ENCODE measurements around the gene PDE4B. TPM values are rescaled to one million over a fixed set of nuclear protein-coding genes. Genes with fewer than 3 reads are reported as not detected.

The PDE4B gene
- total and polyA plus RNA-seq, 2 donors from 2014 or later, result 2.0 to 8.7 TPM

DNA sequence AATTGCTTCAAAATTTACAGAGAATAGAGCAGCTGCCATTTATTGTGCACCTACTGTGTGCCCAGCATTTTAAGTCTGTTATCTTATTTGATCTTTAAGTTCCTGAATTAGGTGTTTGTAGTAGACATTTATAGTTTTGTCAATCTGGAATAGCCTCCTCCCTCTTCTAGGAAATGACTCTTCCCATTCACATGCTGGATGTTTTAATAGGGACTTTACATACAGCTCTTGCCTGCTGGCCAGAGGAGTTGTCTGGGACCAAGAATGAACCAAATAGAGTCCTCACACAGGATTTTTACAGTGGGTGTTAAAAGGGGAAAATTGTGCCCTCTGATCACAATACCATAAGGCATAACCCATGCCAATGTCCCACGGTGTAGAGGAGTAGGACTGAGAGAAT is 367.1 kb downstream of the PDE4B start:
- Histone ChIP-seq H3K9ac (ENCODE audit: low read length in 3 of 3) (no peak overlapping the region), H3K9me3 (ENCODE audit: control insufficient read depth in 2 of 3, insufficient read depth in 1 of 3, low read length in 3 of 3) (no peaks in the 10 kb centered on the region), H3K27me3 (ENCODE audit: control insufficient read depth, insufficient read depth, low read length) (no peaks in the 10 kb centered on the region), H3K36me3 (ENCODE audit: control insufficient read depth in 2 of 3, insufficient read depth in 3 of 3, low read length in 3 of 3) (no peaks in the 10 kb centered on the region), H3K4me1 (ENCODE audit: control insufficient read depth in 2 of 3, insufficient read depth in 2 of 3, low read depth in 1 of 3, low read length in 3 of 3) (no peaks in the 10 kb centered on the region), H3K27ac (ENCODE audit: low read depth in 2 of 2, low read length in 2 of 2) (no peak overlapping the region), H3K4me3 (ENCODE audit: low read length in 3 of 3) (no peak overlapping the region)
- no peak for DNase-seq
- intact Hi-C loops (cut with DNase I), result no loop called here
- TF ChIP-seq, protein P1, sequence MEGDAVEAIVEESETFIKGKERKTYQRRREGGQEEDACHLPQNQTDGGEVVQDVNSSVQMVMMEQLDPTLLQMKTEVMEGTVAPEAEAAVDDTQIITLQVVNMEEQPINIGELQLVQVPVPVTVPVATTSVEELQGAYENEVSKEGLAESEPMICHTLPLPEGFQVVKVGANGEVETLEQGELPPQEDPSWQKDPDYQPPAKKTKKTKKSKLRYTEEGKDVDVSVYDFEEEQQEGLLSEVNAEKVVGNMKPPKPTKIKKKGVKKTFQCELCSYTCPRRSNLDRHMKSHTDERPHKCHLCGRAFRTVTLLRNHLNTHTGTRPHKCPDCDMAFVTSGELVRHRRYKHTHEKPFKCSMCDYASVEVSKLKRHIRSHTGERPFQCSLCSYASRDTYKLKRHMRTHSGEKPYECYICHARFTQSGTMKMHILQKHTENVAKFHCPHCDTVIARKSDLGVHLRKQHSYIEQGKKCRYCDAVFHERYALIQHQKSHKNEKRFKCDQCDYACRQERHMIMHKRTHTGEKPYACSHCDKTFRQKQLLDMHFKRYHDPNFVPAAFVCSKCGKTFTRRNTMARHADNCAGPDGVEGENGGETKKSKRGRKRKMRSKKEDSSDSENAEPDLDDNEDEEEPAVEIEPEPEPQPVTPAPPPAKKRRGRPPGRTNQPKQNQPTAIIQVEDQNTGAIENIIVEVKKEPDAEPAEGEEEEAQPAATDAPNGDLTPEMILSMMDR (IDR thresholded peaks at IDR 0.05; ENCODE audit: borderline replicate concordance, extremely low read depth, insufficient read depth), result no peak
- no peak for FAIRE-seq

DNA sequence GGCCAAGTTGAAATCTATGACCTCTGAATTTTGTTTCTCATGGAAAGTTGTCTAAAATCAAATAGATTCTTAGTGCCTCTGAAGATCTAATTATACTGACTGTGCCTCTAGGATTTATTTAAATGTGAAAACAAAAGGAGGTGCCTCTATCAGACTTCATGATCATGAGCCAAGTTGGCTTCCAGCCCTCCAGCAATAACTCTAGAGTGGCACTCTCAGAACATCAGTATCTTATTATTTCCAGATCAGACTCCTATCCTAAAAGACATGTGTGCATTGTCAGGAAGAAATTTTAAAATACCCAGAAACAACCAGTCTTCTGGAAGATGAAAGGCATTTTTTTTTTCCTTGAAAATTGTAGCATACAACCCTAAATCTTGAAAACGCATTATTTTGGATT is 368.0 kb downstream of the PDE4B start:
- Histone ChIP-seq H3K4me1 (ENCODE audit: control insufficient read depth in 2 of 3, insufficient read depth in 2 of 3, low read depth in 1 of 3, low read length in 3 of 3) (no peaks in the 10 kb centered on the region), H3K27ac (ENCODE audit: low read depth in 2 of 2, low read length in 2 of 2) (no peak overlapping the region), H3K9me3 (ENCODE audit: control insufficient read depth in 2 of 3, insufficient read depth in 1 of 3, low read length in 3 of 3) (no peaks in the 10 kb centered on the region), H3K36me3 (ENCODE audit: control insufficient read depth in 2 of 3, insufficient read depth in 3 of 3, low read length in 3 of 3) (no peaks in the 10 kb centered on the region), H3K27me3 (ENCODE audit: control insufficient read depth, insufficient read depth, low read length) (no peaks in the 10 kb centered on the region), H3K9ac (ENCODE audit: low read length in 3 of 3) (no peak overlapping the region), H3K4me3 (ENCODE audit: low read length in 3 of 3) (no peak overlapping the region)
- intact Hi-C loops (cut with DNase I), result no loop called here
- no peak for DNase-seq
- no peak for FAIRE-seq
- TF ChIP-seq, protein P1 (IDR thresholded peaks at IDR 0.05; ENCODE audit: borderline replicate concordance, extremely low read depth, insufficient read depth), result no peak

DNA sequence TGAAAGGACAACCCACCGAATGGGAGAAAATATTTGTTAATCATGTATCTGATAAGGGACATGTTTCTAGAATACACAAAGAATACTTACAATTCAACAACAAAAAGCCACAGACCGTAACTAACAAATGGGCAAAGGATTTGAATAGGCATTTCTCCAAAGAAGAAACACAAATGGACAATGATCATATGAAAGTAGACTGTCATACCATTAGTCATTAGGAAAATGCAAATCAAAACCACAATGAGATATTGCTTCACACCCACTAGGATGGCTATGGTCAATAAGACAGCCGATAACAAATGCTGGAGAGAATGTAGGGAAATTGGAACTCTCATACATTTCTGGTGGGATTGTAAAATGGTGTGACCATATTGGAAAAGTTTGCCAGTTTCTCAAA is 374.1 kb downstream of the PDE4B start:
- Histone ChIP-seq H3K4me3 (ENCODE audit: low read length in 3 of 3) (no peak overlapping the region), H3K4me1 (ENCODE audit: control insufficient read depth in 2 of 3, insufficient read depth in 2 of 3, low read depth in 1 of 3, low read length in 3 of 3) (no peaks in the 10 kb centered on the region), H3K27me3 (ENCODE audit: control insufficient read depth, insufficient read depth, low read length) (no peaks in the 10 kb centered on the region), H3K36me3 (ENCODE audit: control insufficient read depth in 2 of 3, insufficient read depth in 3 of 3, low read length in 3 of 3) (no peaks in the 10 kb centered on the region), H3K27ac (ENCODE audit: low read depth in 2 of 2, low read length in 2 of 2) (no peak overlapping the region), H3K9me3 (ENCODE audit: control insufficient read depth in 2 of 3, insufficient read depth in 1 of 3, low read length in 3 of 3) (no peaks in the 10 kb centered on the region), H3K9ac (ENCODE audit: low read length in 3 of 3) (no peak overlapping the region)
- FAIRE-seq (no peak), DNase-seq (no peak)
- intact Hi-C loops (cut with DNase I), result no loop called here
- TF ChIP-seq, protein P1 (IDR thresholded peaks at IDR 0.05; ENCODE audit: borderline replicate concordance, extremely low read depth, insufficient read depth), result no peak

DNA sequence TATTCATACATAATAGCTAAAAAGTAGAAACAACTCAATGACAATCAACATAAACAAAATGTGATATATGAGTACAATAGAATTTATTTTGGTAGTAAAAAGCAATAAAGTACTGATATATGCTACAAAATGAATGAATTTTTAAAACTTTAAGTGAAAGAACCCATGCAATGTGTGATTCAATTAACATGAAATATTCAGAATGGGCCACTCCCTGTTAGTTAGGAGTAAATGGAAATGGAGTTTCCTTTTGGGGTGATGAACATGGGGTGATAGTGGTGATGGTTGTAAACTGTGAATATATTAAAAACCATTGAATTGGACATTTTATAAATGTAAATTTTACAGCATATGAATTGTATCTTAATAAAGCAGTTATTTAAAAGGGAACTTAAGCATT is 374.6 kb downstream of the PDE4B start:
- no peak for DNase-seq
- H3K4me1 ChIP-seq (ENCODE audit: control insufficient read depth in 2 of 3, insufficient read depth in 2 of 3, low read depth in 1 of 3, low read length in 3 of 3), result no peaks in the 10 kb centered on the region
- TF ChIP-seq, protein P1 (IDR thresholded peaks at IDR 0.05; ENCODE audit: borderline replicate concordance, extremely low read depth, insufficient read depth), result no peak
- no peaks in the 10 kb centered on the region for H3K9me3 ChIP-seq (ENCODE audit: control insufficient read depth in 2 of 3, insufficient read depth in 1 of 3, low read length in 3 of 3)
- no peaks in the 10 kb centered on the region for H3K36me3 ChIP-seq (ENCODE audit: control insufficient read depth in 2 of 3, insufficient read depth in 3 of 3, low read length in 3 of 3)
- H3K27ac ChIP-seq (ENCODE audit: low read depth in 2 of 2, low read length in 2 of 2), result no peak overlapping the region
- no peak for FAIRE-seq
- no peak overlapping the region for H3K9ac ChIP-seq (ENCODE audit: low read length in 3 of 3)
- intact Hi-C loops (cut with DNase I), result no loop called here
- no peak overlapping the region for H3K4me3 ChIP-seq (ENCODE audit: low read length in 3 of 3)
- H3K27me3 ChIP-seq (ENCODE audit: control insufficient read depth, insufficient read depth, low read length), result no peaks in the 10 kb centered on the region

All from kidney (tissue), 14 donors.